Measurements from ENCODE around the gene MRPL9.
A peak's percentile ranks its signal among the peaks of the same experiment; 100 is the strongest.
"Not testable (repeated sequence)": the region's sequence is repeated elsewhere in the genome, so short reads cannot be mapped to it uniquely, and the experiment has no call there.

MRPL9 gene

GRCh38 chr1:151733995-151734394 is 29.3 kb downstream of the MRPL9 start:
- DNase-seq (ENCODE audit: low spot score); H3K27ac Mint-ChIP-seq; H3K36me3 Mint-ChIP-seq (ENCODE audit: low read depth); H3K4me1 Mint-ChIP-seq (ENCODE audit: low read depth); H3K4me3 Mint-ChIP-seq: not testable (repeated sequence)
- Mint-ChIP-seq H3K27me3 (ENCODE audit: low read depth) (peaks cover 12% of the 10 kb centered on the region), H3K9me3 (peaks cover 15% of the 10 kb centered on the region)

- H3K4me3 Mint-ChIP-seq: no peak overlapping the region
- DNase-seq (ENCODE audit: low spot score): no peak
- no peak overlapping the region for H3K27ac Mint-ChIP-seq
- H3K27me3 Mint-ChIP-seq (ENCODE audit: low read depth): peaks cover 17% of the 10 kb centered on the region
- H3K4me1 Mint-ChIP-seq (ENCODE audit: low read depth): peaks cover 2% of the 10 kb centered on the region
- H3K9me3 Mint-ChIP-seq: peaks cover 11% of the 10 kb centered on the region
- peaks cover 1% of the 10 kb centered on the region for H3K36me3 Mint-ChIP-seq (ENCODE audit: low read depth)
Observed at GRCh38 chr1:151733126-151733525, 30.2 kb downstream of the MRPL9 start.

GRCh38 chr1:151729966-151730291 is 33.4 kb downstream of the MRPL9 start:
- no peak overlapping the region for H3K4me3 Mint-ChIP-seq
- H3K9me3 Mint-ChIP-seq: no peaks in the 10 kb centered on the region
- DNase-seq (ENCODE audit: low spot score): no peak
- peaks cover 36% of the 10 kb centered on the region for H3K27me3 Mint-ChIP-seq (ENCODE audit: low read depth)
- H3K36me3 Mint-ChIP-seq (ENCODE audit: low read depth): no peaks in the 10 kb centered on the region
- H3K4me1 Mint-ChIP-seq (ENCODE audit: low read depth): no peaks in the 10 kb centered on the region
- no peak overlapping the region for H3K27ac Mint-ChIP-seq

GRCh38 chr1:151729157-151729965 is 33.9 kb downstream of the MRPL9 start:
- H3K9me3 Mint-ChIP-seq: no peaks in the 10 kb centered on the region
- no peaks in the 10 kb centered on the region for H3K36me3 Mint-ChIP-seq (ENCODE audit: low read depth)
- no peak overlapping the region for H3K27ac Mint-ChIP-seq
- peaks cover 38% of the 10 kb centered on the region for H3K27me3 Mint-ChIP-seq (ENCODE audit: low read depth)
- H3K4me1 Mint-ChIP-seq (ENCODE audit: low read depth): no peaks in the 10 kb centered on the region
- no peak overlapping the region for H3K4me3 Mint-ChIP-seq
- no peak for DNase-seq (ENCODE audit: low spot score)

- no peak overlapping the region for H3K27ac Mint-ChIP-seq
- no peaks in the 10 kb centered on the region for H3K4me1 Mint-ChIP-seq (ENCODE audit: low read depth)
- no peak for DNase-seq (ENCODE audit: low spot score)
- no peaks in the 10 kb centered on the region for H3K36me3 Mint-ChIP-seq (ENCODE audit: low read depth)
- peaks cover 48% of the 10 kb centered on the region for H3K27me3 Mint-ChIP-seq (ENCODE audit: low read depth)
- no peaks in the 10 kb centered on the region for H3K9me3 Mint-ChIP-seq
- no peak overlapping the region for H3K4me3 Mint-ChIP-seq
Observed at GRCh38 chr1:151728151-151729054, 34.9 kb downstream of the MRPL9 start.

- no peaks in the 10 kb centered on the region for H3K36me3 Mint-ChIP-seq (ENCODE audit: low read depth)
- DNase-seq (ENCODE audit: low spot score): no peak
- H3K27ac Mint-ChIP-seq: no peak overlapping the region
- H3K9me3 Mint-ChIP-seq: no peaks in the 10 kb centered on the region
- H3K27me3 Mint-ChIP-seq (ENCODE audit: low read depth): peaks cover 69% of the 10 kb centered on the region
- H3K4me1 Mint-ChIP-seq (ENCODE audit: low read depth): peaks cover 16% of the 10 kb centered on the region
- no peak overlapping the region for H3K4me3 Mint-ChIP-seq
Observed at GRCh38 chr1:151723726-151724370, 39.4 kb downstream of the MRPL9 start.

- Mint-ChIP-seq H3K36me3 (ENCODE audit: low read depth) (no peaks in the 10 kb centered on the region), H3K27me3 (ENCODE audit: low read depth) (peaks cover 80% of the 10 kb centered on the region), H3K4me1 (ENCODE audit: low read depth) (peaks cover 19% of the 10 kb centered on the region)
Observed at GRCh38 chr1:151721788-151722510, 41.3 kb downstream of the MRPL9 start.

GRCh38 chr1:151720974-151721787 is 42.1 kb downstream of the MRPL9 start, which contains the start of gene RIIAD1:
Gene RIIAD1, plus strand, starts transcription at chr1:151721522. Its CDS starts 15 bp downstream, at chr1:151721537.
- Mint-ChIP-seq H3K4me1 (ENCODE audit: low read depth) (peaks cover 21% of the 10 kb centered on the region), H3K27ac (peak within 1 kb of the TSS; percentile 2), H3K27me3 (ENCODE audit: low read depth) (peaks cover 77% of the 10 kb centered on the region), H3K9me3 (no peaks in the 10 kb centered on the region), H3K4me3 (peak within 1 kb of the TSS; percentile 79), H3K36me3 (ENCODE audit: low read depth) (no peaks in the 10 kb centered on the region)
- peak; percentile 23 for DNase-seq (ENCODE audit: low spot score)

More at GRCh38 chr1:151721788-151722510, 41.3 kb downstream of the MRPL9 start:
- Mint-ChIP-seq H3K9me3 (no peaks in the 10 kb centered on the region), H3K27ac (no peak overlapping the region), H3K4me3 (peak overlapping the region; percentile 79)
- no peak for DNase-seq (ENCODE audit: low spot score)

GRCh38 chr1:151720554-151720953 is 42.7 kb downstream of the MRPL9 start:
- peak overlapping the region; percentile 78 for H3K4me3 Mint-ChIP-seq
- H3K27ac Mint-ChIP-seq: peak overlapping the region; percentile 2
- H3K9me3 Mint-ChIP-seq: no peaks in the 10 kb centered on the region
- peaks cover 77% of the 10 kb centered on the region for H3K27me3 Mint-ChIP-seq (ENCODE audit: low read depth)
- no peaks in the 10 kb centered on the region for H3K36me3 Mint-ChIP-seq (ENCODE audit: low read depth)
- DNase-seq (ENCODE audit: low spot score): no peak
- peaks cover 21% of the 10 kb centered on the region for H3K4me1 Mint-ChIP-seq (ENCODE audit: low read depth)

GRCh38 chr1:151720125-151720524 is 43.2 kb downstream of the MRPL9 start:
- Mint-ChIP-seq H3K4me1 (ENCODE audit: low read depth) (peaks cover 21% of the 10 kb centered on the region), H3K27me3 (ENCODE audit: low read depth) (peaks cover 80% of the 10 kb centered on the region), H3K9me3 (no peaks in the 10 kb centered on the region)

GRCh38 chr1:151718666-151719065 is 44.6 kb downstream of the MRPL9 start:
- no peak for DNase-seq (ENCODE audit: low spot score)
- no peaks in the 10 kb centered on the region for H3K36me3 Mint-ChIP-seq (ENCODE audit: low read depth)
- H3K9me3 Mint-ChIP-seq: no peaks in the 10 kb centered on the region
- peaks cover 75% of the 10 kb centered on the region for H3K27me3 Mint-ChIP-seq (ENCODE audit: low read depth)
- H3K4me1 Mint-ChIP-seq (ENCODE audit: low read depth): peaks cover 21% of the 10 kb centered on the region
- no peak overlapping the region for H3K27ac Mint-ChIP-seq
- H3K4me3 Mint-ChIP-seq: no peak overlapping the region

More at GRCh38 chr1:151720125-151720524, 43.2 kb downstream of the MRPL9 start:
- H3K4me3 Mint-ChIP-seq: peak overlapping the region; percentile 78
- H3K27ac Mint-ChIP-seq: no peak overlapping the region
- H3K36me3 Mint-ChIP-seq (ENCODE audit: low read depth): no peaks in the 10 kb centered on the region
- no peak for DNase-seq (ENCODE audit: low spot score)

- no peak for DNase-seq (ENCODE audit: low spot score)
- Mint-ChIP-seq H3K27ac (no peak overlapping the region), H3K36me3 (ENCODE audit: low read depth) (no peaks in the 10 kb centered on the region), H3K4me1 (ENCODE audit: low read depth) (peaks cover 21% of the 10 kb centered on the region), H3K27me3 (ENCODE audit: low read depth) (peaks cover 74% of the 10 kb centered on the region), H3K4me3 (no peak overlapping the region), H3K9me3 (no peaks in the 10 kb centered on the region)
Observed at GRCh38 chr1:151718011-151718431, 45.3 kb downstream of the MRPL9 start.
